ENCODE results near the gene FECH. TPM values are rescaled to one million over a fixed set of nuclear protein-coding genes. Genes with fewer than 3 reads are reported as not detected.

Gene FECH
- total RNA-seq, 1 donor from 2014 or later, result 37.0 TPM

GRCh38 chr18:57630002-57630753 lies 43.7 kb upstream of the FECH start:
- Histone ChIP-seq H3K36me3 (no peaks in the 10 kb centered on the region), H3K27ac (replicated peaks) (peak overlapping the region; percentile 79), H3K4me3 (peak overlapping the region; percentile 69), H3K4me1 (peaks cover 16% of the 10 kb centered on the region), H3K9me3 (replicated peaks) (no peaks in the 10 kb centered on the region), H3K27me3 (ENCODE audit: low read depth) (no peaks in the 10 kb centered on the region)
- DNase-seq, result peak; percentile 98
- intact Hi-C loops (cut with micrococcal nuclease), result no loop called here
- peak; percentile 77 for TF ChIP-seq CTCF (IDR thresholded peaks at IDR 0.05; ENCODE audit: borderline replicate concordance)

GRCh38 chr18:57629422-57629821 lies 42.9 kb upstream of the FECH start:
- H3K27ac ChIP-seq (replicated peaks), result peak overlapping the region; percentile 79
- H3K4me3 ChIP-seq, result peak overlapping the region; percentile 69
- DNase-seq, result no peak
- no peaks in the 10 kb centered on the region for H3K27me3 ChIP-seq (ENCODE audit: low read depth)
- peaks cover 16% of the 10 kb centered on the region for H3K4me1 ChIP-seq
- no peaks in the 10 kb centered on the region for H3K36me3 ChIP-seq
- H3K9me3 ChIP-seq (replicated peaks), result no peaks in the 10 kb centered on the region
- intact Hi-C loops (cut with micrococcal nuclease), result no loop called here
- no peak for TF ChIP-seq CTCF (IDR thresholded peaks at IDR 0.05; ENCODE audit: borderline replicate concordance)

- TF ChIP-seq CTCF (IDR thresholded peaks at IDR 0.05; ENCODE audit: borderline replicate concordance), result no peak
- intact Hi-C loops (cut with micrococcal nuclease), result no loop called here
- no peak overlapping the region for H3K4me3 ChIP-seq
- peaks cover 20% of the 10 kb centered on the region for H3K4me1 ChIP-seq
- no peaks in the 10 kb centered on the region for H3K27me3 ChIP-seq (ENCODE audit: low read depth)
- no peaks in the 10 kb centered on the region for H3K36me3 ChIP-seq
- no peaks in the 10 kb centered on the region for H3K9me3 ChIP-seq (replicated peaks)
- no peak for DNase-seq
- no peak overlapping the region for H3K27ac ChIP-seq (replicated peaks)
Observed at GRCh38 chr18:57627488-57627887, 41.0 kb upstream of the FECH start.

GRCh38 chr18:57624988-57625387 lies 38.5 kb upstream of the FECH start:
- H3K4me3 ChIP-seq, result no peak overlapping the region
- no peak for DNase-seq
- no peak overlapping the region for H3K27ac ChIP-seq (replicated peaks)
- H3K9me3 ChIP-seq (replicated peaks), result no peaks in the 10 kb centered on the region
- intact Hi-C loops (cut with micrococcal nuclease), result no loop called here
- H3K36me3 ChIP-seq, result peaks cover 2% of the 10 kb centered on the region
- H3K4me1 ChIP-seq, result peaks cover 26% of the 10 kb centered on the region
- TF ChIP-seq CTCF (IDR thresholded peaks at IDR 0.05; ENCODE audit: borderline replicate concordance), result no peak
- no peaks in the 10 kb centered on the region for H3K27me3 ChIP-seq (ENCODE audit: low read depth)

GRCh38 chr18:57621246-57621604 lies 34.7 kb upstream of the FECH start:
- TF ChIP-seq CTCF (IDR thresholded peaks at IDR 0.05; ENCODE audit: borderline replicate concordance), result no peak
- intact Hi-C loops (cut with micrococcal nuclease), result no loop called here
- DNase-seq, result no peak
- Histone ChIP-seq H3K9me3 (replicated peaks) (no peaks in the 10 kb centered on the region), H3K27me3 (ENCODE audit: low read depth) (no peaks in the 10 kb centered on the region), H3K36me3 (peaks cover 33% of the 10 kb centered on the region), H3K27ac (replicated peaks) (peak overlapping the region; percentile 96), H3K4me1 (peaks cover 43% of the 10 kb centered on the region), H3K4me3 (peak overlapping the region; percentile 95)
